IgD-negative memory B cell (primary cell): ENCODE measurements around the gene LRP2. TPM values are rescaled to one million over a fixed set of nuclear protein-coding genes. Genes with fewer than 3 reads are reported as not detected.
"Not testable (repeated sequence)": the region's sequence is repeated elsewhere in the genome, so short reads cannot be mapped to it uniquely, and the experiment has no call there.

Experiments used
- H3K27ac Mint-ChIP-seq, 3 donors: one replicate each; pipeline ENCODE4 v1.8.0; 2020 to 2022; ENCODE audit warnings: mild to moderate bottlenecking in 3 of 3, mixed read lengths in 3 of 3, moderate library complexity in 1 of 3
- H3K27me3 Mint-ChIP-seq: one replicate; pipeline ENCODE4 v1.8.0; 2021; ENCODE audit warnings: mixed read lengths
- H3K36me3 Mint-ChIP-seq: one replicate; pipeline ENCODE4 v1.8.0; 2020; ENCODE audit warnings: mild to moderate bottlenecking, mixed read lengths
- H3K4me1 Mint-ChIP-seq, 3 donors: one replicate each; pipeline ENCODE4 v1.8.0; 2020 to 2022; ENCODE audit warnings: mixed read lengths in 3 of 3, mild to moderate bottlenecking in 1 of 3
- H3K4me3 Mint-ChIP-seq, 4 donors: one replicate each; pipeline ENCODE4 v1.8.0; 2020 to 2022; ENCODE audit warnings: mild to moderate bottlenecking in 4 of 4, mixed read lengths in 4 of 4, moderate library complexity in 3 of 4
- H3K9me3 Mint-ChIP-seq, 3 donors: one replicate each; pipeline ENCODE4 v1.8.0; 2020 to 2021; ENCODE audit warnings: mixed read lengths in 3 of 3, mild to moderate bottlenecking in 1 of 3
- polyA plus RNA-seq: library from polyadenylated mRNA; unstranded; fragments of 300-500 nt; fragmentation: Illumina TruSeq; gene quantifications from one replicate; pipeline ENCODE4 v1.2.3, GENCODE V29; 2021

LRP2 gene
- polyA plus RNA-seq, 1 donor from 2014 or later, result not detected

GRCh38 chr2:169300636-169301530 lies 61.5 kb downstream of the LRP2 start:
- Mint-ChIP-seq H3K36me3 (no peaks in the 10 kb centered on the region), H3K4me1 (no peaks in the 10 kb centered on the region), H3K9me3 (no peaks in the 10 kb centered on the region), H3K27me3 (peaks cover 1% of the 10 kb centered on the region), H3K4me3 (no peak overlapping the region), H3K27ac (no peak overlapping the region)

GRCh38 chr2:169298007-169298406 lies 64.3 kb downstream of the LRP2 start:
- Mint-ChIP-seq H3K27me3 (peaks cover 1% of the 10 kb centered on the region), H3K4me3 (no peak overlapping the region), H3K4me1 (no peaks in the 10 kb centered on the region), H3K9me3 (no peaks in the 10 kb centered on the region), H3K27ac (no peak overlapping the region), H3K36me3 (no peaks in the 10 kb centered on the region)

DNA sequence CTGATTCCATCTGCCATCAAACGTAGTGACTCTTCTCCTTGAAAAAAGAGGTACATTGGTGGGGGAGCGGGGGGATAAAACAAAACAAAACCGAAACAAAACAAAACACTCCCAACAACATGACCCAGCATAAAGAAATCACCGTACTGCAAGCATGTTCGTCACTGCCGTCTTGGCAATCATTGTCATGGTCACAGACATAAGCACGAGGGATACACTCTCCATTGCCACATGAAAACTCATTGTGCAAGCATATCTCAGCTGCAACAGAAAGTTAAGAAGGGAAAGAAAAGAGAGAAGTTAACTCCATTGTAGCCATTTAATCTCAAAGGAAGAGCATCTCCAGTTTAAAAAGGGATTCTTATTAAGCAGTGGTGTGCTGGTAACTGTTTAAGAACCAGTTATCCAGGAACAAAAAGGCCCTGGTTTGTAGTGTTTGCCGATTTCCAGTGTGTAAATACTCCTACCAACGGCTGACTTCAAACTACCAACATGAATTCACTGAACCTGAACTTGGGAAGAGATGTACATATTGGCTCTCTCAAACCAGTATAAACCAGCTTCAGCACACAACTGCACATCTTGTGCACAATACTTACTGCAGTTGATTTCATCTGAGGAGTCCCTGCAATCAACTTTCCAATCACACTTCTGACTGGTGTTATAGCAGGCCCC lies 68.2 kb downstream of the LRP2 start:
- H3K9me3 Mint-ChIP-seq, result no peaks in the 10 kb centered on the region
- H3K36me3 Mint-ChIP-seq, result no peaks in the 10 kb centered on the region

DNA sequence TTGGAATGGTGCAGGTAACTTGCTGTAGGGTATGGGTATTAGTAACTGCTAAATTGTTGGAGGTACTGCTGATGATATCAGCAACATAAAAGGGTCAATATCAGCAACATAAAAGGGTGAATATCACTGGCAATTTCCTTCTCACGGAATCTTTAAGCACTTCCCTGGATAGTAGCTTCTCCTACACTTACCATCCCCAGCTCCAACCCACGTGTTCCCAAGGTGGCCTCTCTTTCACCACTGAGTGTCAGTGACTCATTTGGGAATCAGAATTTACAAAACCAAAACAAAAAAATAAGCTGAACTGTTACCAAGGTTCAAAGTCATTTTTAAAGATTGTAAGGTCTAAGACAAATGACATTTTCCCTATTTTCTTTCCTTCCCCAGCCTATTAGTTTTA lies 70.8 kb downstream of the LRP2 start:
- no peaks in the 10 kb centered on the region for H3K4me1 Mint-ChIP-seq
- H3K4me3 Mint-ChIP-seq, result no peak overlapping the region
- H3K36me3 Mint-ChIP-seq, result no peaks in the 10 kb centered on the region

More for the DNA sequence above, 68.2 kb downstream of the LRP2 start:
- Mint-ChIP-seq H3K27me3 (peaks cover 1% of the 10 kb centered on the region), H3K27ac (no peak overlapping the region), H3K4me1 (no peaks in the 10 kb centered on the region), H3K4me3 (no peak overlapping the region)

GRCh38 chr2:169290433-169290832 lies 71.9 kb downstream of the LRP2 start:
- H3K9me3 Mint-ChIP-seq, result no peaks in the 10 kb centered on the region
- no peaks in the 10 kb centered on the region for H3K36me3 Mint-ChIP-seq
- no peak overlapping the region for H3K27ac Mint-ChIP-seq
- peaks cover 3% of the 10 kb centered on the region for H3K27me3 Mint-ChIP-seq
- H3K4me1 Mint-ChIP-seq, result no peaks in the 10 kb centered on the region
- no peak overlapping the region for H3K4me3 Mint-ChIP-seq

More for the DNA sequence above, 70.8 kb downstream of the LRP2 start:
- H3K9me3 Mint-ChIP-seq, result no peaks in the 10 kb centered on the region
- H3K27ac Mint-ChIP-seq, result no peak overlapping the region
- H3K27me3 Mint-ChIP-seq, result peaks cover 3% of the 10 kb centered on the region

- Mint-ChIP-seq H3K9me3 (no peaks in the 10 kb centered on the region), H3K4me1 (no peaks in the 10 kb centered on the region), H3K36me3 (no peaks in the 10 kb centered on the region), H3K27me3 (peaks cover 3% of the 10 kb centered on the region), H3K27ac (no peak overlapping the region), H3K4me3 (no peak overlapping the region)
These were observed 74.7 kb downstream of the LRP2 start for GRCh38 chr2:169287666-169288065.

GRCh38 chr2:169286624-169287231 lies 75.6 kb downstream of the LRP2 start:
- Mint-ChIP-seq H3K4me3 (no peak overlapping the region), H3K36me3 (no peaks in the 10 kb centered on the region), H3K27ac (no peak overlapping the region), H3K9me3 (no peaks in the 10 kb centered on the region), H3K4me1 (no peaks in the 10 kb centered on the region), H3K27me3 (peaks cover 3% of the 10 kb centered on the region)

- Mint-ChIP-seq H3K4me3 (no peak overlapping the region), H3K9me3 (peaks cover 0 to 2% (median 0%) of the 10 kb centered on the region in 3 donors), H3K27me3 (peaks cover 3% of the 10 kb centered on the region), H3K27ac (no peak overlapping the region), H3K36me3 (no peaks in the 10 kb centered on the region), H3K4me1 (no peaks in the 10 kb centered on the region)
These were observed 76.7 kb downstream of the LRP2 start for GRCh38 chr2:169285531-169286235.

- no peaks in the 10 kb centered on the region for H3K36me3 Mint-ChIP-seq
- no peak overlapping the region for H3K27ac Mint-ChIP-seq
- H3K4me1 Mint-ChIP-seq, result no peaks in the 10 kb centered on the region
- no peaks in the 10 kb centered on the region for H3K27me3 Mint-ChIP-seq
- H3K9me3 Mint-ChIP-seq, result peaks cover 0 to 2% (median 0%) of the 10 kb centered on the region in 3 donors
- no peak overlapping the region for H3K4me3 Mint-ChIP-seq
These were observed 81.8 kb downstream of the LRP2 start for GRCh38 chr2:169280502-169280901.

GRCh38 chr2:169275696-169276444 lies 86.5 kb downstream of the LRP2 start:
- Mint-ChIP-seq H3K4me1 (no peaks in the 10 kb centered on the region), H3K36me3 (no peaks in the 10 kb centered on the region), H3K4me3 (no peak overlapping the region), H3K27me3 (peaks cover 2% of the 10 kb centered on the region), H3K9me3 (peaks cover 0 to 1% (median 0%) of the 10 kb centered on the region in 3 donors), H3K27ac (no peak overlapping the region)

GRCh38 chr2:169272010-169272409 lies 90.3 kb downstream of the LRP2 start:
- Mint-ChIP-seq H3K27me3 (peaks cover 2% of the 10 kb centered on the region), H3K27ac (no peak overlapping the region), H3K4me3 (peak overlapping the region in 1 of 4 donors; percentile 14), H3K9me3 (peaks cover 0 to 3% (median 0%) of the 10 kb centered on the region in 3 donors), H3K4me1 (no peaks in the 10 kb centered on the region), H3K36me3 (no peaks in the 10 kb centered on the region)

DNA sequence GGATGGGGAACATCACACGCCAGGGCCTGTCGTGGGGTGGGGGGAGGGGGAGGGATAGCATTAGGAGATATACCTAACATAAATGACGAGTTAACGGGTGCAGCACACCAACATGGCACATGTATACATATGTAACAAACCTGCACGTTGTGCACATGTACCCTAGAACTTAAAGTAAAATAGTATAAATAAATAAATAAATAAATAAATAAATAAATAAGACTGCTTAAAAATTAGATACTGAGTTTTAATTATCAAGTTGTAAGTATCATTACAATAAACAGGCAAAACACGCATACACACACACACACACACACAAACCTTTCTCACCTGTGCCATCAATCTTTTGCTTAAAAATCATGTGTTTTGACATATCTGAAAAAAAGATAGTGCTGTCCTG lies 91.8 kb downstream of the LRP2 start:
- not testable (repeated sequence) for H3K4me1 Mint-ChIP-seq

DNA sequence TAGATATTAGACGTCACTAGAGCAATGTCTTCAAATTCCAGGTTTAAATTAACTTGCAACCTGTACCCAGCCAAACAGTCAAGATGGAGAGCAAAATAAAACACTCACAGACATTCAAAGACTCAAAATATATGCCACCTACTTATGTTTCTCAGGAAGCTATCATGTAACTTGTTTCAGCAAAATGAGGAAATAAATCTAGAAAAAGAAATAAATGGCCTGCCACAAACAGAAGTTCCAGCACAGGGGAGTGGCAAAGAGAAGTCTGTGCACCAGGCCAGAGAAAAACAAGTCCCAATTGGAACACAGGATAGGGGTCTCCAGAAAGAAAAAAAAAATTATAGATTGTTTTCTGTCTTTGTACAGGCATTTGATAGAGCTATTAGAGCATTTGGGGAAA lies 96.7 kb downstream of the LRP2 start:
- no peaks in the 10 kb centered on the region for H3K36me3 Mint-ChIP-seq
- no peaks in the 10 kb centered on the region for H3K4me1 Mint-ChIP-seq
- H3K9me3 Mint-ChIP-seq, result peaks cover 0 to 3% (median 0%) of the 10 kb centered on the region in 3 donors
- H3K27me3 Mint-ChIP-seq, result no peaks in the 10 kb centered on the region
- H3K4me3 Mint-ChIP-seq, result no peak overlapping the region
- H3K27ac Mint-ChIP-seq, result no peak overlapping the region

More for the DNA sequence above, 91.8 kb downstream of the LRP2 start:
- not testable (repeated sequence) for H3K36me3 Mint-ChIP-seq, H3K9me3 Mint-ChIP-seq, H3K4me3 Mint-ChIP-seq, H3K27me3 Mint-ChIP-seq, H3K27ac Mint-ChIP-seq

DNA sequence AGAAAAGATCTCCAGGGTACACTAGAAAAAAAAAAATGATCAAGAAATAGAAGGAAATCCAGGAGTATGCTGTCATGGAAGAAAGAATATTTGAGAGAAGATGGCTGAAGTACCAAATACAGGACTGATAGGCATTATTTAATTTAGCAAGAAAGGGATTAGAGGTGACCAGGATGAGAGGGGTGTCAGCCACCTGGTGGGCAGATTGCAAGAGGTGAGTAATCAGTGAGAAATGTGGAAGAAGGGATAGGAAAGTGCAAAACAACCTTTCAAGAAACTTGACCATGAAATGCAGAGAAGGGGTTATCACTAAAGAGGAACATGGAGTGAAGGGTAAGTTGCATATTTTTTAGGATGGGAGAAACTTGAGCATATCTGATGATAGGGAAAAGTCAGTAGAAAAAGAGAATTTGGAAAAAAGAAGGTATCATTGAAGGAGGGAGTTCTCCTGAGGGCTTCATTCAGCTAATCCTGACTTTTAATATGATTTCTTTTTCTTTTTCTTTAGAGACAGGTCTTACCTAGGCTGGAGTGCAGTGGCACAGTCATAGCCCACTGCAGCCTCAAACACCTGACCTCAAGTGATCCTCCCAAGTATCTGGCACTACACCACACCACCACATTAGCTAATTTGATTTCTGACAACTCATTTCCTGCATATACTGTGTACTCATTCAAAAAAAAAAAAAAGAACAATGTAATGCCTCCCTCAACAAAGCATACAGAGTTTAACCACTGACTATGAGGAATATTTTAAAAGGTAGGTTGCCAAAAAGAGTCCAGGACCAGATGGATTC lies 101.3 kb downstream of the LRP2 start:
- no peaks in the 10 kb centered on the region for H3K4me1 Mint-ChIP-seq
- H3K9me3 Mint-ChIP-seq, result no peaks in the 10 kb centered on the region
- H3K4me3 Mint-ChIP-seq, result no peak overlapping the region
- H3K27ac Mint-ChIP-seq, result no peak overlapping the region
- H3K36me3 Mint-ChIP-seq, result no peaks in the 10 kb centered on the region
- peaks cover 4% of the 10 kb centered on the region for H3K27me3 Mint-ChIP-seq
